ENCODE results near the gene BTBD7.

BTBD7 gene

DNA sequence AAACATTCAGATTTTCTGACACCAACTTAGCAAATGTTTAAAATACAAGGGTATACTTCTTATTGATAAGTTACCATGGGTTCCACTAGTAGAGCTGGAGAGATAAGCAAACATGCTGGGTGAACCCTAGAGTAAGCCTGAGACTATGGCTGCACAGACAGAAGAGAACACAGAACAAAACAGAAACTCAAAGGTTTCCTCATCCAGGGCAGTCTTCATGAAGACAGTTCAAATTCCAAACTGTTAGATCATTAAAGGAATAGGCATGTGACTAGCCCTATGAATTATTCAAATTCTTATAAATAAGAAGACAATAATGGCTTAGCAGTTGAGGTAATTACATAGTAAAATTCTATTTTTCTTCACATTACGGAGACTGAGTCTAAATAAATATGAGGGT lies 28.1 kb downstream of the BTBD7 start:
- H3K27ac ChIP-seq (ENCODE audit: low read depth, low read length), result no peak overlapping the region
- no peak overlapping the region for H3K4me3 ChIP-seq (ENCODE audit: low read depth in 1 of 2, low read length in 2 of 2)
- peaks cover 0 to 3% of the 10 kb centered on the region in 2 donors for H3K36me3 ChIP-seq (ENCODE audit: control insufficient read depth in 1 of 2, insufficient read depth in 2 of 2, low read length in 2 of 2)
- no peaks in the 10 kb centered on the region for H3K9me3 ChIP-seq (ENCODE audit: control insufficient read depth in 1 of 2, low read length in 2 of 2)
- no peak overlapping the region for H3K9ac ChIP-seq (ENCODE audit: low read depth in 1 of 2, low read length in 2 of 2)
- H3K27me3 ChIP-seq (ENCODE audit: control insufficient read depth in 1 of 2, insufficient read depth in 2 of 2, low read length in 2 of 2), result no peaks in the 10 kb centered on the region
- H3K4me1 ChIP-seq (ENCODE audit: control insufficient read depth in 1 of 2, insufficient read depth in 2 of 2, low read length in 2 of 2), result peaks cover 14 to 24% of the 10 kb centered on the region in 2 donors

GRCh38 chr14:93303659-93304058 lies 29.2 kb downstream of the BTBD7 start:
- Histone ChIP-seq H3K27me3 (ENCODE audit: control insufficient read depth in 1 of 2, insufficient read depth in 2 of 2, low read length in 2 of 2) (no peaks in the 10 kb centered on the region), H3K36me3 (ENCODE audit: control insufficient read depth in 1 of 2, insufficient read depth in 2 of 2, low read length in 2 of 2) (peaks cover 0 to 3% of the 10 kb centered on the region in 2 donors), H3K27ac (ENCODE audit: low read depth, low read length) (no peak overlapping the region), H3K9ac (ENCODE audit: low read depth in 1 of 2, low read length in 2 of 2) (no peak overlapping the region), H3K4me1 (ENCODE audit: control insufficient read depth in 1 of 2, insufficient read depth in 2 of 2, low read length in 2 of 2) (peaks cover 8 to 17% of the 10 kb centered on the region in 2 donors), H3K9me3 (ENCODE audit: control insufficient read depth in 1 of 2, low read length in 2 of 2) (no peaks in the 10 kb centered on the region), H3K4me3 (ENCODE audit: low read depth in 1 of 2, low read length in 2 of 2) (no peak overlapping the region)

DNA sequence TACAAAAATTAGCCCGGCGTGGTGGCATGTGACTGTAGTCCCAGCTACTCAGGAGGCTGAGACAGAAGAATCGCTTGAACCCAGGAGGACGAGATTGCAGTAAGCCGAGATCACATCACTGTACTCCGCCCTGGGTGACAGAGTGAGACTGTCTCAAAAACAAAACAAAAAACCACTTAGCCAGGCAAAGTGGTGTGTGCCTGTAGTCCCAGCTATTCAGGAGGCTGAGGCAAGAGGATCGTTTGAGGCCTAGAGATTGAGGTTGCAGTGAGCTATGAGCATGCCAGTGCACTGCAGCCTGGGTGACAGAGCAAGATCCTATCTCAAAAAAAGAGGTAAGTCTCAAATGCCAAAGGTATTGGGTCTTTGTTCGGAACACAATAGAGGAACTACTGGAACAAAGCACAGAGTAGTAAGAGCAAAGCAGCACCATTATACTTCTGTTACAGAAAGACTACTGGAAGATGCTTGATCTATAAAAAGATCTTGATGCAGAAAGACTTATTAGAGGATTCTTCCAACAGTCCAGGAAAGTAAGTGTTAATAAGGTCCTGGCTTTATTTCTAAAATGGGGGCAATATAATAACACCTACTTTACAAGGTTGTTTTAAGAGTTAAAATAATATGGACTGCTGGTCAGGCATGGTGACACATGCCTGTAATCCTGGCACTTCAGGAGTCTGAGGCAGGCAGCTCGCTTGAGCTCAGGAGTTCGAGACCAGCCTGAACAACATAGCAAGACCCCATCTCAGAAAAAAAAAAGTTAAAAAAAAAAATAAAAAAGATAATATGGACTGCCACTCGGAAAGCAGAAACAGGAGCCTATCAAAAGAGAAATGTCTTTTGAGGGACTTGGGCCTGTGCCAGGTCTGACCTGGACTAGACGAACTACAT lies 29.9 kb downstream of the BTBD7 start:
- H3K9ac ChIP-seq (ENCODE audit: low read depth in 1 of 2, low read length in 2 of 2), result no peak overlapping the region
- no peaks in the 10 kb centered on the region for H3K27me3 ChIP-seq (ENCODE audit: control insufficient read depth in 1 of 2, insufficient read depth in 2 of 2, low read length in 2 of 2)
- no peaks in the 10 kb centered on the region for H3K9me3 ChIP-seq (ENCODE audit: control insufficient read depth in 1 of 2, low read length in 2 of 2)
- H3K36me3 ChIP-seq (ENCODE audit: control insufficient read depth in 1 of 2, insufficient read depth in 2 of 2, low read length in 2 of 2), result peaks cover 0 to 3% of the 10 kb centered on the region in 2 donors
- peaks cover 8 to 17% of the 10 kb centered on the region in 2 donors for H3K4me1 ChIP-seq (ENCODE audit: control insufficient read depth in 1 of 2, insufficient read depth in 2 of 2, low read length in 2 of 2)
- no peak overlapping the region for H3K27ac ChIP-seq (ENCODE audit: low read depth, low read length)
- H3K4me3 ChIP-seq (ENCODE audit: low read depth in 1 of 2, low read length in 2 of 2), result no peak overlapping the region

- no peak overlapping the region for H3K9ac ChIP-seq (ENCODE audit: low read depth in 1 of 2, low read length in 2 of 2)
- H3K36me3 ChIP-seq (ENCODE audit: control insufficient read depth in 1 of 2, insufficient read depth in 2 of 2, low read length in 2 of 2), result peaks cover 0 to 3% of the 10 kb centered on the region in 2 donors
- no peaks in the 10 kb centered on the region for H3K9me3 ChIP-seq (ENCODE audit: control insufficient read depth in 1 of 2, low read length in 2 of 2)
- H3K27me3 ChIP-seq (ENCODE audit: control insufficient read depth in 1 of 2, insufficient read depth in 2 of 2, low read length in 2 of 2), result no peaks in the 10 kb centered on the region
- no peak overlapping the region for H3K4me3 ChIP-seq (ENCODE audit: low read depth in 1 of 2, low read length in 2 of 2)
- no peak overlapping the region for H3K27ac ChIP-seq (ENCODE audit: low read depth, low read length)
- H3K4me1 ChIP-seq (ENCODE audit: control insufficient read depth in 1 of 2, insufficient read depth in 2 of 2, low read length in 2 of 2), result peaks cover 8 to 17% of the 10 kb centered on the region in 2 donors
Observed at GRCh38 chr14:93301821-93302447, 30.9 kb downstream of the BTBD7 start.

GRCh38 chr14:93299866-93300265 lies 33.0 kb downstream of the BTBD7 start:
- Histone ChIP-seq H3K9ac (ENCODE audit: low read depth in 1 of 2, low read length in 2 of 2) (no peak overlapping the region), H3K4me1 (ENCODE audit: control insufficient read depth in 1 of 2, insufficient read depth in 2 of 2, low read length in 2 of 2) (peaks cover 4 to 10% of the 10 kb centered on the region in 2 donors), H3K27ac (ENCODE audit: low read depth, low read length) (no peak overlapping the region), H3K36me3 (ENCODE audit: control insufficient read depth in 1 of 2, insufficient read depth in 2 of 2, low read length in 2 of 2) (peaks cover 0 to 3% of the 10 kb centered on the region in 2 donors), H3K4me3 (ENCODE audit: low read depth in 1 of 2, low read length in 2 of 2) (no peak overlapping the region), H3K9me3 (ENCODE audit: control insufficient read depth in 1 of 2, low read length in 2 of 2) (no peaks in the 10 kb centered on the region), H3K27me3 (ENCODE audit: control insufficient read depth in 1 of 2, insufficient read depth in 2 of 2, low read length in 2 of 2) (no peaks in the 10 kb centered on the region)

DNA sequence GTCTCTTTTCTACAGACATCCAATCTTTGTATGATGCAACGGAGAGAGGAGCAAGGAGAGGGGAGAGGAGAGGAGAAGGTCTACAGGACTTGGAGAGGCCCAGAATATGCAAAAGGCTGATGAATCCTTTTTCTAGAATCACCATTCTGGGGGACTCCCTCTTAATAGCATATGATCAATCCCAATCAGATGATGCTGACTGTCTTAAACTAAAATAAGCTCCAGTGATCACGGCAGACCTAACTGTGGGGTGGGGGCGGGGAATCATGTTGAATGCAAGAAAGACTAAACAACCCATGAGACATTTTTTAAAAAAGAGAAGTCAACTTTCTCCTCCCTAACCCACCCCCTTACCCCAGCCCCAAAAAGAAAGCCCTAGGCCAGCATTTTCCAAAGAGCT lies 33.4 kb downstream of the BTBD7 start:
- Histone ChIP-seq H3K4me1 (ENCODE audit: control insufficient read depth in 1 of 2, insufficient read depth in 2 of 2, low read length in 2 of 2) (peaks cover 0 to 5% of the 10 kb centered on the region in 2 donors), H3K9ac (ENCODE audit: low read depth in 1 of 2, low read length in 2 of 2) (no peak overlapping the region), H3K27me3 (ENCODE audit: control insufficient read depth in 1 of 2, insufficient read depth in 2 of 2, low read length in 2 of 2) (no peaks in the 10 kb centered on the region), H3K4me3 (ENCODE audit: low read depth in 1 of 2, low read length in 2 of 2) (no peak overlapping the region), H3K9me3 (ENCODE audit: control insufficient read depth in 1 of 2, low read length in 2 of 2) (no peaks in the 10 kb centered on the region), H3K36me3 (ENCODE audit: control insufficient read depth in 1 of 2, insufficient read depth in 2 of 2, low read length in 2 of 2) (peaks cover 0 to 6% of the 10 kb centered on the region in 2 donors), H3K27ac (ENCODE audit: low read depth, low read length) (no peak overlapping the region)

DNA sequence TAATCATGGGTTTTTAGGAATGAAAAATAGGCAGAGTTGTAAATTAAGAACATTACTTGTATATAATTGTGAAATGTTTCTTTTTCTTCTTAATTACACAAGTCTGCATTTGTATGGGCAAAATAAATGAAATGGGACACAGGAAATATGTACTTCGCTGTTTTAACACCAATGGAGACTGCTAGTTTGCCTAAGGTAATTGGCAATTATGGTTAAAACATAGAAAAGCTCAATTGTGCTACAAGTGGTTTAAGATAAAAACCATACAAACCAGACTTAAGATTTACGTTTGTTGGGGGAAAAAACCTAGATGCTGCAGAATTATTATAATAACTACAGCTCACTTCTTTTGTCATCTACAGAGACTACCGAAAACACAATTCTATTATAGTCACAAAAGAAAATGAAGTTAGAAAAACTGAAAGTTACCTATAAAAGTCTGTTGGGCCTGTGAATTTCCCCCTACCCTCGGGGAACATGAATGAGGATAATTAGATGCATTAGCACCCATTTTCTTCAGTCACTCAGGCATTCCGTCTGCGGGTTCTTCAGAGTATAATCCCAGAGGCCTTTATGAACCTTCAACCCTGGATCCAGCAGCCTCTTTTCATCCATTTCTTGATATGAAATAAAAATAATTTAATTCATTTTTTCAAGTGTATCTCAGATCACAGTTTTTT lies 37.2 kb downstream of the BTBD7 start:
- Histone ChIP-seq H3K9me3 (ENCODE audit: control insufficient read depth in 1 of 2, low read length in 2 of 2) (no peaks in the 10 kb centered on the region), H3K27me3 (ENCODE audit: control insufficient read depth in 1 of 2, insufficient read depth in 2 of 2, low read length in 2 of 2) (no peaks in the 10 kb centered on the region), H3K4me1 (ENCODE audit: control insufficient read depth in 1 of 2, insufficient read depth in 2 of 2, low read length in 2 of 2) (no peaks in the 10 kb centered on the region), H3K4me3 (ENCODE audit: low read depth in 1 of 2, low read length in 2 of 2) (no peak overlapping the region), H3K9ac (ENCODE audit: low read depth in 1 of 2, low read length in 2 of 2) (no peak overlapping the region), H3K27ac (ENCODE audit: low read depth, low read length) (no peak overlapping the region), H3K36me3 (ENCODE audit: control insufficient read depth in 1 of 2, insufficient read depth in 2 of 2, low read length in 2 of 2) (peaks cover 3 to 18% of the 10 kb centered on the region in 2 donors)

DNA sequence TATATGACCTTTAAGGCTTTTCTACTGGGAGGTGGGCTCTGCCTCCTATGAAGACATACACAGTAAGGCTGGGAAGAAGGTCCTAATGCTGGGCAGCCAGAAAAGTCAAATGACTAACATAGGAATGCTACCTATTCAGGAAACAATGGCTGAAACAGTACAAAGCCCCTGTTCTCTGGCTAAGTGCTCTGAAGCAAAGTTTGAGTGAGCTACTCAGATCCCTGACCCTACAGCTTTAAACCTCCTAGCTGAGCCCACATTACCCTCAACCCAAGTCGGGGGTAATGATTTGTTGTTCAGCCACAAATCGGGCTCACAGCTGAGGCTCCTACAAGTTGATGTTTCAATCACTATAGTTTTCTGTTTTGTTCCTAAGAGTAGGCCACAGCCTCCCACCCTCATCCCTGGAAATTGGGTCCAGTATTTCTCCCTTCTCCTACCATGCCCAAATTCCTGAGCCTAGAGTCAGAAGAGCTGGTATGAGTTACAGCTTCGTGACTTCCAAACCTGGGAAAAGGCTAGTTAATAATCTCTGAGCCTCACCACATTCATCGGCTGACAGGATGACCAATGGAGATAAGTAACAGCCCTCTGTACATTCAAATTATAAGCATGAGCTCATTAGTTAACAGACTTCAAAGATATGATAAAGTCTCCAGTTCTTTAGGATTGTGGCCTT lies 46.5 kb downstream of the BTBD7 start:
- no peak overlapping the region for H3K9ac ChIP-seq (ENCODE audit: low read depth in 1 of 2, low read length in 2 of 2)
- H3K27me3 ChIP-seq (ENCODE audit: control insufficient read depth in 1 of 2, insufficient read depth in 2 of 2, low read length in 2 of 2), result no peaks in the 10 kb centered on the region
- H3K27ac ChIP-seq (ENCODE audit: low read depth, low read length), result no peak overlapping the region
- no peaks in the 10 kb centered on the region for H3K4me1 ChIP-seq (ENCODE audit: control insufficient read depth in 1 of 2, insufficient read depth in 2 of 2, low read length in 2 of 2)
- peaks cover 10 to 20% of the 10 kb centered on the region in 2 donors for H3K36me3 ChIP-seq (ENCODE audit: control insufficient read depth in 1 of 2, insufficient read depth in 2 of 2, low read length in 2 of 2)
- H3K4me3 ChIP-seq (ENCODE audit: low read depth in 1 of 2, low read length in 2 of 2), result no peak overlapping the region
- H3K9me3 ChIP-seq (ENCODE audit: control insufficient read depth in 1 of 2, low read length in 2 of 2), result no peaks in the 10 kb centered on the region

- no peak overlapping the region for H3K9ac ChIP-seq (ENCODE audit: low read depth in 1 of 2, low read length in 2 of 2)
- no peak overlapping the region for H3K4me3 ChIP-seq (ENCODE audit: low read depth in 1 of 2, low read length in 2 of 2)
- H3K36me3 ChIP-seq (ENCODE audit: control insufficient read depth in 1 of 2, insufficient read depth in 2 of 2, low read length in 2 of 2), result peaks cover 10 to 20% of the 10 kb centered on the region in 2 donors
- no peaks in the 10 kb centered on the region for H3K9me3 ChIP-seq (ENCODE audit: control insufficient read depth in 1 of 2, low read length in 2 of 2)
- H3K27ac ChIP-seq (ENCODE audit: low read depth, low read length), result no peak overlapping the region
- H3K27me3 ChIP-seq (ENCODE audit: control insufficient read depth in 1 of 2, insufficient read depth in 2 of 2, low read length in 2 of 2), result no peaks in the 10 kb centered on the region
- H3K4me1 ChIP-seq (ENCODE audit: control insufficient read depth in 1 of 2, insufficient read depth in 2 of 2, low read length in 2 of 2), result no peaks in the 10 kb centered on the region
Observed at GRCh38 chr14:93285044-93285443, 47.8 kb downstream of the BTBD7 start.
